LNCAP (cell line): Measurements from ENCODE around the gene C19orf38.

Experiments used
- TF ChIP-seq, protein P1 (sequence below): fragments of 450-650 bp; IDR thresholded peaks from 2 replicates; pipeline ENCODE4 v1.5.1; 2017; ENCODE audit warnings: mild to moderate bottlenecking

The C19orf38 gene

DNA sequence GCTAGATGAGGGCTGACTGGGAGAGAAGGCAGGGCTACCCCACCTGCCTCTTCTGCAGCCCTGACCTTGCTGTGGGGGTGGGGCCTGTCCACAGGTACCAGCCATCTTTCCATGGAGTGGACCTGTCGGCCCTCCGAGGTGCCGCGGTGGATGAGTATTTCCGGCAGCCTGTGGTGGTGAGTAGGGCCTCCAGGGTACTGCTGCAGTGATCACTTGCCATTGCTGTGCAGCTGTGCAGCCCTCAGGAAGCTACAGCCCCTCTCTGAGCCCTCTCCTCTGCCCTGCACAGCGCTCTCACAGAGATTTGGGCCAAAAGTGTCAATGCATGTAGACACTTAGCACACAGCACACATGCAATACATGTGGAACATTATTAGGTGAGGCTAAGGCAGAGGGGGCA lies 68.4 kb downstream of the C19orf38 start:
- TF ChIP-seq, protein P1, sequence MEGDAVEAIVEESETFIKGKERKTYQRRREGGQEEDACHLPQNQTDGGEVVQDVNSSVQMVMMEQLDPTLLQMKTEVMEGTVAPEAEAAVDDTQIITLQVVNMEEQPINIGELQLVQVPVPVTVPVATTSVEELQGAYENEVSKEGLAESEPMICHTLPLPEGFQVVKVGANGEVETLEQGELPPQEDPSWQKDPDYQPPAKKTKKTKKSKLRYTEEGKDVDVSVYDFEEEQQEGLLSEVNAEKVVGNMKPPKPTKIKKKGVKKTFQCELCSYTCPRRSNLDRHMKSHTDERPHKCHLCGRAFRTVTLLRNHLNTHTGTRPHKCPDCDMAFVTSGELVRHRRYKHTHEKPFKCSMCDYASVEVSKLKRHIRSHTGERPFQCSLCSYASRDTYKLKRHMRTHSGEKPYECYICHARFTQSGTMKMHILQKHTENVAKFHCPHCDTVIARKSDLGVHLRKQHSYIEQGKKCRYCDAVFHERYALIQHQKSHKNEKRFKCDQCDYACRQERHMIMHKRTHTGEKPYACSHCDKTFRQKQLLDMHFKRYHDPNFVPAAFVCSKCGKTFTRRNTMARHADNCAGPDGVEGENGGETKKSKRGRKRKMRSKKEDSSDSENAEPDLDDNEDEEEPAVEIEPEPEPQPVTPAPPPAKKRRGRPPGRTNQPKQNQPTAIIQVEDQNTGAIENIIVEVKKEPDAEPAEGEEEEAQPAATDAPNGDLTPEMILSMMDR, result no peak

DNA sequence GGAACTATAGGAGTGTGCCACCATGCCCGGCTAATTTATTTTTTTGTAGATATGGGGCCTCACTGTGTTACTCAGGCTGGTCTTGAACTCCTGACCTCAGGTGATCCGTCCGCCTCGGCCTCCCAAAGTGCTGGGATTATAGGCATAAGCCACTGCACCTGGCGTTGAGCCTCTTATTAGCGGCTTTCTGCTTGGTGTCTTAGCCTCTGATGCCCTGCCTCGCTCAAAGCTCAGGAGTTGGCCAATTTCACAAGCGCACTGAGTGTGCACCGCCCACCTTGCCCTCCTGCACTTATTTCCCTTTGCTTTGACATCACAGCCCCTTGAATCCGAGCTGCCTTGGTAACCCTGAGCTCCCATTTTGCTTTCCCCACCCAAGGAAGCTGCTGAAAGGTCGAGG lies 70.1 kb downstream of the C19orf38 start:
- TF ChIP-seq, protein P1, result no peak
